RKO (cell line): ENCODE data around the gene PCDHA5.

Experiments used
- DNase-seq: peaks from one replicate; pipeline ENCODE4 v3.0.0-alpha.2; 2016; ENCODE audit warnings: low spot score

PCDHA5 gene

DNA sequence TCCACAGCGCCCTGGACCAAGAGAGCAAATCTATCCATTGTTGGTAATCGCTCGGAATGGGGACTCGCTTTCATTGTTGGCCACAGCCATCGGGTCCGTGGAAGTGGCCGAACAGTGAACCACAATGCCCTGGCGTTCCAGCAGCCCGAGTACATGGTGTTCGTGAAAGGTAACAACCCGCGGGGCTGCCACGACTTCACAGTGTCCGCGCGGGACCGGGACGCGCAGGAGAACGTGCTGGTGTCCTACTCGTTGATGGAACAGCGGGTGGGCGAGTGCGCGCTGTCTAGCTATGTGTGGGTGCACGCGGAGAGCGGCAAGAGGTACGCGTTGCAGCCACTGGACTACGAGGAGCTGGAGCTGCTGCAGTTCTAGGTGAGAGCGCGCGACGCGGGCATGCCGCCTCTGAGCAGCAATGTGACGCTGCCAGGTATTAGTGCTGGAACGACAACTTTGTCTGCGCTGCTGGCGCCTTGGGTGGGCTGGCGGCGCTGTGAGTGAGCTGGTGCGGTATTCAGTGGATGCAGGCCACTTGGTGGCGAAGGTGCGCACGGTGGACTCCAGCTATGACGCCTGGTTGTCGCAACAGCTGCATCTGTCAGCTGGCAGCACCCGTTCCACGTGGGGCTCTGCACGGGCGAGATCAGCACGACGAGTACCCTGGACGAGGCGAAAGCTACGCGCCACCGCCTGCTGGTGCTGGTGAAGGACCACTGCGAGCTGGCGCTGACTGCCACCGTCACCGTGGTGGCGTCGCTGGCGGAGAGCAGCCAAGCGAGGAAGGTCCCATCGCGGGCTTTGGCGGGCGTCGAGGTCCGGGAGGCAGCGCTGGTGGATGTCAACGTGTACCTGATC, 41.3 kb downstream of the PCDHA5 start:
- no peak for DNase-seq

DNA sequence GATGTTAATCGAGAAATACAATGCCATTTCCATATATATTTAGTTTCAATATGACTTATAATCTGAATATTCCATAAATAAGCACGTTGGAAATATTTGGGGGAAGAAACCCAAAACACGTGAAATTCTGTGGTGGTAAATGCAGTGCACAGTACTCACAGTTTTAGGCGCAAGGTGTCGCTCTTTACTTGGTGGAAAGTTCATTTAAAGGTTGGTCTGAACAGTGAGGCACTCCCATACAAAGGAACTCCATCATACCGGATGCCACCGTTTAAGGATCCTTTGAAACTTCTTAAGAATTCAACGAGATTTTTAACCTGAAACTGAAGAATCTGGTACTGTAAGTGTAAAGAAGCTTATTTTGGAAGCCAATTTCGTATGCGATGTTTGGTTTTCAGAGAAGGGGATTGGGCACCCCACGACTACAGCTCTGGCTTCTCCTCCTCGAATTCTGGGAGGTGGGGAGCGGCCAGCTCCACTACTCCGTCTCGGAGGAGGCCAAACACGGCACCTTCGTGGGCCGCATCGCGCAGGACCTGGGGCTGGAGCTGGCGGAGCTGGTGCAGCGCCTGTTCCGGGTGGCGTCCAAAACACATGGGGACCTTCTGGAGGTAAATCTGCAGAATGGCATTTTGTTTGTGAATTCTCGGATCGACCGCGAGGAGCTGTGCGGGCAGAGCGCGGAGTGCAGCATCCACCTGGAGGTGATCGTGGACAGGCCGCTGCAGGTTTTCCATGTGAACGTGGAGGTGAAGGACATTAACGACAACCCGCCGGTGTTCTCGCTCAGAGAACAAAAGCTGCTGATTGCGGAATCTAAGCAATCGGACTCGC, 47.5 kb downstream of the PCDHA5 start, which contains the start of gene PCDHA11:
Gene PCDHA11 (plus strand): TSS at position 237 of the 834 bp plus-strand sequence. CDS start 147 bp downstream, at position 384.
- DNase-seq: no peak

DNA sequence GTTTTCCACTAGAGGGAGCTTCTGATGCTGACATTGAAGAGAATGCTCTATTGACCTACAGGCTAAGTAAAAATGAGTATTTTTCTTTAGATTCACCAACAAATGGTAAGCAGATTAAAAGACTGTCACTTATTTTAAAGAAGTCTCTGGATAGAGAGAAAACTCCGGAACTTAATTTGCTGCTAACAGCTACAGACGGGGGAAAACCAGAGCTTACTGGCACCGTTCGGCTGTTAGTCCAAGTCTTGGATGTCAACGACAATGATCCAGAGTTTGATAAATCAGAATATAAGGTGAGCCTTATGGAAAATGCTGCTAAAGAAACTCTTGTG, 48.1 kb downstream of the PCDHA5 start:
- DNase-seq: no peak

DNA sequence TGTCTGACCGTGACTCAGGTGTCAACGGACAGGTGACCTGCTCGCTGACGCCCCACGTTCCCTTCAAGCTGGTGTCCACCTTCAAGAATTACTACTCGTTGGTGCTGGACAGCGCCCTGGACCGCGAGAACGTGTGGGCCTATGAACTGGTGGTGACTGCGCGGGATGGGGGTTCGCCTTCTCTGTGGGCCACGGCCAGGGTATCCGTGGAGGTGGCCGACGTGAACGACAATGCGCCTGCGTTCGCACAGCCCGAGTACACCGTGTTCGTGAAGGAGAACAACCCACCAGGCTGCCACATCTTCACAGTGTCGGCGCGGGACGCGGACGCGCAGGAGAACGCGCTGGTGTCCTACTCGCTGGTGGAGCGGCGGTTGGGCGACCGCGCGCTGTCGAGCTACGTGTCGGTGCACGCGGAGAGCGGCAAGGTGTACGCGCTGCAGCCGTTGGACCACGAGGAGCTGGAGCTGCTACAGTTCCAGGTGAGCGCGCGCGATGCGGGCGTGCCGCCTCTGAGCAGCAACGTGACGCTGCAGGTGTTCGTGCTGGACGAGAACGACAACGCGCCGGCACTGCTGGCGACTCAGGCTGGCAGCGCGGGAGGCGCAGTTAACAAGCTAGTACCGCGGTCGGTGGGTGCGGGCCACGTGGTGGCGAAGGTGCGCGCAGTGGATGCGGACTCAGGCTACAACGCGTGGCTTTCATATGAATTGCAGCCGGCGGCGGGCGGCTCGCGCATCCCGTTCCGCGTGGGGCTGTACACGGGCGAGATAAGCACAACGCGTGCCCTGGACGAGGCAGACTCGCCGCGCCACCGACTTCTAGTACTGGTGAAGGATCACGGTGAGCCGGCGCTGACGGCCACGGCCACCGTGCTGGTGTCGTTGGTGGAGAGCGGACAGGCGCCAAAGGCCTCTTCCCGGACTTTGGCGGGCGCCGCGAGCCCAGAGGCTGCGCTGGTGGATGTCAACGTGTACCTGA, 49.1 kb downstream of the PCDHA5 start:
- no peak for DNase-seq
